Activated CD8-positive, alpha-beta memory T cell treated with anti-CD3 and anti-CD28 coated beads for 4 hours (primary cell): ENCODE measurements around the gene OASL.
"Not testable (repeated sequence)": the region's sequence is repeated elsewhere in the genome, so short reads cannot be mapped to it uniquely, and the experiment has no call there.

ENCODE experiments used
- DNase-seq, 2 donors: peaks; one replicate each; pipeline ENCODE4 v3.0.0-alpha.2; 2020; ENCODE audit warnings: low read depth in 2 of 2

Gene OASL

DNA sequence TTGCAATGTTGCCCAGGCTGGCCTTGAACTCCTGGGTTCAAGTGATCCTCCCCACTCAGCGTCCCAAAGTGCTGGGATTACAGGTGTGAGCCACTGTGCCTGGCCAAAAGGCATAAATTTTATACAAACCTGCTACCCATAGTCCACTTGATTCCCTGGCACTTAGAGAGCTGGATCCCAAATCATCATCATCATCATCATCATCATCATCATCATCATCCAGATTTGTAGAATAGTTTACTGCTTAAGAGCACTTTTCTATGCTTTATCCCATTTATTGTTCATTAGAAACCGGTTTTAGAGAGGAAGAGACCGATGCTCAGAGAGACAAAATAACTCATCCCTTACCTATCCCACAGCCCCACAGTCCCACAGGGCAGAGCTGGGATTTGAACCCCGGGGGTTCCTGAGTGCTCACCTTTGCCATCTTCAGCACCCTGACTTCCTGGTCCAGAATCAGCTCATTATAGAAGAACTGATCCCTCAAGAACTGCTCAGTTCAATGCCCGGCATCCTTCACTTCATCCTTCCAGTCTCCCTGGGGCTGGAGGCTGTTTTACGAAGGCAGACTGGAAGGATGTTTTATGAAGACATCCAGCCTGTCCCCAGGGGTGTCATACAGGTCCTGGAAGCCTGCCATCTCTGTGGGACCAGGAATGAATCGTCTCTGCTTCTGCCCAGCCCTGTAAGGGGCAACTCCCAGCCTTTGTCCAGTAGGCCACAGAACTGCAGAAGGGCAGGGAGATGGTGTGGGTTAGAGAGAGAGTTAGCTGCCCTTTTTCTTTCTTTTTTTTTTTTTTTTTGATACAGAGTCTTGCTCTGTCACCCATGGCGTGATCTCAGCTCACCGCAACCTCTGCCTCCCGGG is 20.2 kb upstream of the OASL start:
- DNase-seq: no peak

DNA sequence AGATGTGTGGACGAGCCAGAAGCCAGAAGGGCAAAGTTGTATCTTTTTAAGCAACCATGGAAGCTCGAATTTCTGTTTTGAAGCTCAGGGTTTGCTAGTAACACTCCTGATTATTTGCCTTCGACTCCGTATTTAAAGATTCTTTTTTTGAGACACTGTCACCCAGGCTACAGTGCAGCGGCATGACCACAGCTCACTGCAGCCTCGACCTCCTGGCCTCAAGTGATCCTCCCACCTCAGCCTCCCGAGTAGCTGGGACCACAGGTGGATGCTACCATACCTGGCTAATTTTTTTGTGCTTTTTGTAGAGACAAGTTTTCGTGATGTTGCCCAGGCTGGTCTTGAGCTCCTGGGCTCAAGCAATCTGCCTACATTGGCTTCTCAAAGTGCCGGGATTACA is 18.7 kb upstream of the OASL start:
- DNase-seq: no peak

DNA sequence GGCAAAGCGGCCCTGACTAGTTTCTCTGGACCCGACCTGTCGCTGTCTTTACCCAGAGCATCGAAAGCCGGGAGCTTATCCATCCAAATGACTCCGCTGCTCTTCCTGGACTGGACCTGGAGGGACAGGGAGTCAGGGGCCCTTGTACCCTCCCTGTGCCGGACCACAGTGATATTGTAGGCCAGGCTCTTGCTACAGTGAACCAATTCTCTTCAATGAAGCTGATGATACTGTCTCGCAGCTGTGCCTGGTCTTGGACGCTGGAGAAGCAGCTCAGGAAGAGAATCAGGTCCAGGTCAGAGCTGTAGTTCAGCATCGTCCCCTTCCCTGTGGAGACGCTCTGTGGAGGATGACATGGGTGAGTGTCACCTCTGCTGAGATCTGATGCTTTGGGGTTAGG is 14.7 kb upstream of the OASL start:
- DNase-seq: no peak

DNA sequence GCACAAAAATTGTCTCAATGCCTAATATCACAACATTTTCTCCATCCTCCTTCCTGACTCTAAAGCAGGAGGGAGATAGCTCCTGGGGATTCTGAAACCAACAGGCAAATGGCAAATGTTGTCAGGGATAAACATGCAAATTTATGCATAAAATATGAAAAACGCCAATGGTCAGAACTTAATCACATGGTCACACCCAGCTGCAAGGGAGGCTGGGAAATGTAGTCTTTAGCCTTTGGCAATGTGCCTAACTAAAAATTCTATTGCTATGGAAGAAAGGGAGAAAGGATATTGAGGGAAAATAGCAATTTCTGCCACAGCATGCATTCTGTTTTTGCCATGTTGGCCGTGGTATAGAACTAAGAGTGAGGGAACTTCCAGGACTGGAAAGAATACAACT is 11.7 kb upstream of the OASL start:
- DNase-seq: no peak

DNA sequence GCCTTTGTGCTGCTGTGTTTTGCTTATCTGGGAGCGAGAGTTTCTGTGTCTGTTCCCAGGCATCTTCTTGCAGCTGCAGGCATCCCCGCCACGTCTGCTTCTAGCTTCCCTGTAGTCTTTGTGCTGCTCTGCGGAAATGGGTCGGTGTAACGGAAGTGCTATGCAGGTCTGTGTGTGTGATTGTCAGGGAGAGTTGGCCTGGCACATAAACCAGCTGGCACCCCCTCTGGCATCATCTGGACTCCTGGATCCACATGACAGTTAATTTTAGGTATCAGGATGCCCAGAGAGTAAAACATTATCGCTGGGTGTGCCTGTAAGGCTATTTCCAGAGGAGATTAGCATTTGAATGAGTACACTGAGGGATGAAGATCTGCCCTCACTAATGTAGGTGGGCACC is 9.4 kb upstream of the OASL start:
- no peak for DNase-seq

DNA sequence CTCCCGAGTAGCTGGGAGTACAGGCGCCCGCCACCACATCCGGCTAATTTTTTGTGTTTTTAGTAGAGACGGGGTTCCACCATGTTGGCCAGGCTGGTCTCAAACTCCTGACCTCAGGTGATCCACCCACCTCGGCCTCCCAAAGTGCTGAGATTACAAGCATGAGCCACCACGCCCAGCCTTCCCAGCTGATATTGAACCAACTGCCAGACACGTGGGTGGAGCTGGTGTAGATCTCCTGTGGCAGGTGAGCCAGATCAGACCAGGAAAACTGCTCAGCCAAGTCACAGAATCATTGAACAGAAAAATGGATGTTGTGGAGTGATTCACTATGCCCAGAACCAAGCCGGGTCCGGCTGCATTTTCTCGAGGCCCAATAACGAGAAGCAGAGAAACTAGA is 8.4 kb upstream of the OASL start:
- not testable (repeated sequence) for DNase-seq

DNA sequence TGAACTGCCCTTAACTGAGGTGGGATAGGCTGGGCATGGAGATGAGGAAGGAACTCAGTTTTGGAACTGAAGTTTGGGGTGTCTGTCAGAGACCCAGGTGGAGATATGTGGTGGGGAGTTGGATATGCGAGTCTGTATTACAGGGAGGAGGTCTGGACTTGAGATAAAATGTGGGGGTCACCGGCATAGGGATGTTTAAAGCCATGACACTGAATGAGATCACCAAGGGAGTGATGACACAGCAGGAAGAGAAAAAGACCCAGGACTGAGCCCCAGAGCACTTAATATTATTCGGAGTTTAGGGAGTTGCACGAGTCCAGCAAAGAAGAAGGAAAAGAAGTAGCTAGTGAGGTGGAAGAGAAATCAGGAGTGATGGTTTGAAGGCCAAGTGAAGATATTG is 4.0 kb upstream of the OASL start:
- DNase-seq: no peak

DNA sequence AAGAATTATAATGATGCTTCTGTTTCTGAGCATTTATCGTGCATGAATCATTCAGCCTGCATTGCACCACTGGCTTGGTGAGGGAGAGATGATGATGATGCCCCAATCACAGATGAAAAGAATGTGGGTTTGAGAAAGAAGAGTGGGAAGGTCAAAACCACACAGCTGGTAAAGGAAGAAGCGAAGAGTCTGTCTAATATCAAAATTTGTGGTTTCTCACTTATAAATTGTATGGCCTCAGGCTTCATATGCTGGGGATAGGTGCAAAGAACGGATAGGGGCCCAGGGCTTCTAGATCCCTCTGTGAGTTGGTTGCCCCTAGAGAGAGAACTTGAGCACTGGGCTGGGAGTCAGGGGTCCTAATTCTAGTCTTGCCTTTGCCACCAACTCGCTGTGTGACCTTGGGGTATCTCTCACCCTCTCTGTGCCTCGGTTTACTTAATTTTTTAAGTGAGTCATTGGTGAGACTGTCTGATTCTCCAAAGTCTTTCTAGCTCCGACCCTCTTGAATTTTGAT is 2.2 kb downstream of the OASL start:
- no peak for DNase-seq

DNA sequence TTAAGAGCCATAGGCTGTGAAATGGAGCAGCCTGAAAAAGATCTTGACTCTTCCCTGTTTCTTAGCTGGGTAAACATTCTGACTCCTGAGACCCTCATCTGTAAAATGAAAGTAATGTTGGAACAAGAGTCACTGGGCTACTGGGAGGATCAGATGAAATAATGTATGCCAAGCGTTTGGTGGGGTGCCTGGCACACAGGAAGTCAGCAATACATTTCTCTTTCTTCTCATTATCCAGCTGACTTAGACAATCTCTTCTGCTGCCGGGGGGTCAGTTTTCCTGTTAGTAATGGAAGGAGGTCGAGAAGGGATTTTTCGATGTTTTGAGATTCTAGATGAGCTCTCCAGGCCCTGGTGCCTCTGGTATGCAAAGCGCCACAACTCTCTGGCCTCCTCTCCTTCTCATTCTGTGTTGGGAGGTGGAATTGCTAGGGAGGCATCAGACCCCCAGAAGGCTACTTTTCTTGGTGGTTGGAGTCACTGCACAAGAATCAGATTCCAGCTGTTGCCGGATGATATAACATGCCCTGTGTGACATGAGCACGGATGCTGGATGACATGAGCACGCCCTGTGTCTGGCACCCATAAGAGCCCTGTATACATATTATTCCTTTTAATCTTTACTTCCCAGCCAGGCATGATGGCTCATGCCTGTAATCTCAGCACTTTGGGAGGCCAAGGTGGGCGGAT is 4.3 kb downstream of the OASL start:
- no peak for DNase-seq

DNA sequence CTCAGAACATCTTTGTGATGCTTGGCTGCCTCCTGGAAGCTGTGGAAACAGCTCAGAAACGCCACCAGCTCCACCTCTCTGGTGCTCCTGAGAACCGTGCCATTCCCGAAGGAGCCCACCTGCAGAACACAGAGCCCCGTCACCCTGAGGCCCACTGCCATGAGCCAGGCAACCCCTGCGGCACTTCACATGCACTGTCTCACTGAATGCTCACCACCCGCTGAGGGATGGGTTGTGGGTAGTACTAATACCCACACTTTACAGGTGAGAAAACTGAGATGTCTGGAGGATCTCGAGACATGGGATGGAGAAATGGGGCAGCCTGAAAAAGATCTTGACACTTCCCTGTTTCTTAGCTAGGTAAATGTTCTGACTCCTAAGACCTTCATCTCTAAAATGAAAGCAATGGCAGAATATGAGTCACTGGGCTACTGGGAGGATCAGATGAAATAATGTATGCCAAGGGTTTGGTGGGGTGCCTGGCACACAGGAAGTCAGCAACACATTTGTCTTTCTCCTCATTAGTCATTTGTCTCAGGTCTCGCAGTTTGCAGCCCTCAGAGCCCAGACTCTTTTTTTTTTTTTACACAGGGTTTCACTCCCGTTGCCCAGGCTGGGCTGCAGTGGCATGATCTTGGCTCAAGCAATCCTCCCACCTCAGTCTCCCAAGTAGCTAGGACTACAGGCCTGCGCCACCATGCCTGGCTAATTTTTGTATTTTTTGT is 5.3 kb downstream of the OASL start:
- DNase-seq: peak; percentile 25 to 62

DNA sequence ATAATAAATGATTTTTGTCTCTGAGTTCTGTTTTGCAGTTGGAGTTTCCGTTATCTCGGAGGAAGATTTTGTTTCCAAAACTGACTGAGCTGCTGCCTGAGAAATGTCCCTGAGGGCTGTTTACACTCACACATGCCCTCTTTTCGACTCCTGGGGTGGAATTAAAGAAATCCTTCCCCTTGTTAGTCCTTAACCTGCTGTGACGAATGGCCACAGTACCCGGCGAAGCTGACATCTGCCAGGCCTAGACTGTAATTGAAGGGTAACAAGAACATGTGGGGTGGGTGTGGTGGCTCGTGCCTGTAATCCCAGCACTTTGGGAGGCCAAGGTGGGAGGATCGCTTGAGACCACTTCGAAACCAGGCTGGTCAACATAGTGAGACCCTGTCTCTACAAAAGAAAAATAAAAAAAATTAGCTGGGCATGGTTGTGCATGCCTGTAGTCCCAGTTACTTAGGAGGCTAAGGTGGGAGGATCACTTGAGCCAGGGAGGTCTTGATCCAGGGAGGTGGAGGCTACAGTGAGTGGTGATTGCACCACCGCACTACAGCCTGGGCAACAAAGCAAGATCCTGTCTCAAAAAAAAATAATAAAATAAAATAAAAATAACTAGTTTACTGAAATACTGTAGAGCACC is 8.4 kb downstream of the OASL start:
- DNase-seq: no peak

DNA sequence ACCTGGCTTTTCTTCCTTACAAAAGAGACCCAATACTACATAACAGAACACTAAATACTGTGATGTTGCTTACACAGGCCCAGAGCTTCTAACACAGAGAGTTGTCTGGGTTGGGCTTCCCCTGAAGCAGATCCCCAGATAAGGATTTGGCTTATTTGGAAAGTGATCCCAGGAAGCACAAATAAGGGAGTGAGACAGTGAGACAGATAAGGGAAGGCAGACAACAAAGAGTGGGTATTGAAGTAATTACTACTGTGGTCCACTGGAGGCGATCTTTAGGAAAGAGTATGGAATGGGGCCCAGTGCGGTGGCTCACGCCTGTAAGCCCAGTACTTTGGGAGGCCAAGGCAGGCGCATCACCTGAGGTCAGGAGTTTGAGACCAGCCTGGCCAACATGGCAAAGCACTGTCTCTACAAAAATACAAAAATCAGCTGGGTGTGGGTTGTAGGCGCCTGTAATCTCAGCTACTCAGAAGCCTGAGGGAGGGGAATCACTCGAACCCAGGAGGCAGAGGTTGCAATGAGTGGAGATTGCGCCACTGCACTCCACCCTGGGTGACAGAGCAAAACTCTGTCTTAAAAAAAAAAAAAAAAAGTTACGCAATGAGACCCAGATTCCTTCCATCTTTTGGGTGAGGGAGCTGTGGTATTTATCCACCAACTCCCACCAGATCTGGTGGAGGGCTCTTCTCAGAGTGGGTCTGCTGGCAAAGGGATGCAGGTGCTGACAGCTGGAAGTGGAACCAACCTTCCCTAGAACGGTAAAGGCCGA is 12.6 kb downstream of the OASL start:
- no peak for DNase-seq

DNA sequence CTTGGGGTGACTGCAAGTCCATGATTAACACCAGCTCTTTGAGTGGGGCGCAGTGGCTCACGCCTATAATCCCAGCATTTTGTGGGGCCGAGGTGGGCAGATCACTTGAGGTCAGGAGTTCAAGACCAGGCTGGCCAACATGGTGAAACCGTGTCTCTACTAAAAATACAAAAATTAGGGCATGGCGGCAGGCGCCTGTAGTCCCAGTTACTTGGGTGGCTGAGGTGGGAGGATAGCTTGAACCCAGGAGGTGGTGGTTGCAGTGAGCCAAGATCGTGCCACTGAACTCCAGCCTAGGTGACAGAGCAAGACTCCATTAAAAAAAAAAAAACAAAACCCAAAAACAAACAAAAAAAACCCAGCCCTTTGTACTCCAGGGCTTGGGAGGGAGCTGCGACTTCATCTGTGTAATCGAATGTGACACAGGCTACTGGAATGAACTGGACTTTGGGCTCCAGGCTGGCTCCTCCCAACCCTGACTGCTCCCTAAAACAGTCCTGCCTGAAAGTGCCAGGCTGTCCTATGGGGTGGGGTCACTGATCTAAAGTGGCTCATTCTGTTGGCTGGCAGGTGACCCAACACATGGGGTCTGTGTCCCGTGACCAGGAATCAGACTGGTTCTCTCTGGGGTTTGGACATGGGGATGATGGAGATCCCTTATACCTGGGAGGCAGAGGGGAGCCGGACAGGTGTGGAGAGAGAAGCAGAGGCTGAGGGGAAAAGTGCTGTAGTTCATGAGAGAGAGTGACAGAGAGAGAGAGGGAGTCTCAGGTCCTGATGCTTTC is 13.4 kb downstream of the OASL start:
- DNase-seq: no peak

DNA sequence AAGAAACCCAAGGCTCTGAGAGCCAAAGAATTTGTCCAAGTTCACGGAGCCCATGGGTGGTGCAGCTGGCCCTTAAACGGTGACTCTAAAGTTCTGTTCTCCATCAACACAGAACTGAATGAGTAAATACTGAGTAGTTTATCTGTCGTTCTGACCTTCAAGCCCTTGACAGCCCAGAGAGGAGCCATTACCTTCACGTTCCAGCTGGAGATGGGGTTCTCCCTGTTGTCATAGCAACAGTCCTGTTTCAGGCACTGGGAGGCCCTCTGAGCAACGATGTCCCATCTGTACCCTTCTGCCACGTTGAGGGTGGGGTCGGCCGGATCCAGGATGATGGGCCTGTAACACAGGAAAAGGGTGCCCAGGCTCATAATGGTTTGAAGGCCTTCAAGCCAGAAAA is 15.2 kb downstream of the OASL start:
- DNase-seq: no peak

DNA sequence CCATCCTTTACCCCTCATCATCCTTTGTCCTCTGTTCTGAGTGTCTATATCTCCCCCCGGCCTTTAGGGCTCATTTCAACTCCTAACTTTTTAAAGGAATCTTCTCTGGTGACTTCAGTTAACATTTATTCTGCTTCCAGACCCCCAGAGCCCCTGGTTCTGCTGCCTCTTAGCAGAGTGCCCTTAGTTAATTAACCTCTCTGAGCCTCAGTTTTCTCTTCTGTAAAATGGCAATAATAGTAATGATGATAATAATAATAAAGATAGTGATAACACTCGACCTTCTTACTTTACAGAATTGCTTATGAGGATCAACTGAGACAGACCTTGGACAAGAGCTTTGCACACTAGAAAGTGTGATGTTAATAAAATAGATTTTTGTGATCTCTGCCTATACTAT is 16.3 kb downstream of the OASL start:
- DNase-seq: no peak

DNA sequence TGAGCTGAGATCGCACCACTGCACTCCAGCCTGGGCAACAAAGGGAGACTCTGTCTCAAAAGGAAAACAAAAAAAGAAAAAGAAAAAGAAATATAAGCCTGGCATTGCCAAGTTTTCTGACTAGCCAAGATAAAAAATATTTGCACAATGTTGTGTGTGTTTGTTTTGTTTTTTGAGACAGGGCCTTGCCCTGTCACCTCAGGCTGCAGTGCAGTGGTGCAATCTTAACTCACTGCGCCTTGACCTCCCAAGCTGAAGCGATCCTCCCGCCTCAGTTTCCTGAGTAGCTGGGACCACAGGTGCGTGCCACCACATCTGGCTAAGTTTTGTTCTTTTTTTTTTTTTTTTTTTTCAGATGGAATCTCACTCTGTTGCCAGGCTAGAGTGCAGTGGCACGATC is 17.3 kb downstream of the OASL start:
- no peak for DNase-seq

DNA sequence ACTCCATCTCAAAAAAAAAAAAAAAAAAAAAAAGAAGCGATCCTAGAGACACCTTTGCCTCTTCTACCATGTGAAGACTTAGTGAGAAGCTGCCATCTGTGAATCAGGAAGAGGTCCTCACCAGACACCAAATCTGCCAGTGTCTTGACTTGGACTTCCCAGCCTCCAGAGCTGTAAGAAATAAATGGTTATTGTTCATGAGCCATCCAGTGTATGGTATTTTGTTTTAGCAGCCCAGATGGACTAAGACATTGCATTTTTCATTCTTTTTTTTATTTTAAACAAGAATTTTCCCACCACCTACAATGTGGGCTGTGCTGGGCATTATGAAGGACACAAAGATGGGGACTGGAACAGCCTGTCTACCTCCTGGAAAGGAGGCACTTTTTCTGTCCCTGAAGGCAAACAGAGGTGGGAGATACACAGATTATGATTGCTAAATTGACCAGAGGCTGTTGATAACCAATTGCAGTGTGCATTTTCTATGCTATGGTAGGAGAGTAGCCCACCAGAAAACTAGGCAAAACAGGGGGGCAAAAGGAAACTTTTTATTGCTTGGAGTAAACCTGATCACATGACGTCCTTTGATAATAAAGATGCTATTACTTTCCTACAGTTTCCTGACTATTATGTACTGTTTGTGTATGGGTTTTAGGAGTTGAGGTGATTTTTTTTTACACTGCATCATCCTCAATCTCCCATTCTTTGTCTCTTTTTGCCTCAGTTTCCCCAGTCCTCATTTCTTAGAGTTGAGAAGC is 20.0 kb downstream of the OASL start:
- DNase-seq: no peak

DNA sequence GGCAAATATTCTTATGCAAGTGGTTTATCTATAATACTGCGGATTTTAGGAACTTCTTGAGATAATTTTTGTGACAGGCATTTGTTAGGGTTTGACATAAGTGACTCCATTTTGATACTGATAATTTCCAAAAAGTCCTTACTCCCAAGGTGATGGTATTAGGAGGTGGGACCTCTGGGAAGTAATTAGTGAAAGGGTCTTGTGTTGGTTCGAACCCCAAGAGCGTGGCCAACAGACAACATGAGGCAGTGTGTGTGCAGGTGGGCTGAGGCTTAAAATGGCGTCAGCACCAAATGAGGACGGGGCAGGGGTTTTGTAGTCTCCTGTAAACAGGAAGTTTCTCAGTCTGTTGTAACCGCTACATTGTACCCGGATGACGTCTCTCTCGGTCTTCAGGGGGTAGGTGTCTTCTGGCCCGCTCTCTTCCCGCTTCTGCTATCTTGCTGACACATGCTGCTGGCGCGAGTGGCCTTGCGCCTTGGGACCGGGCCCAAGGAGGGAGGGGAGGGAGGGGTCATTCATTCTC is 21.0 kb downstream of the OASL start:
- DNase-seq: no peak
